ENCODE measurements around the gene CDCA4.
A peak's percentile ranks its signal among the peaks of the same experiment; 100 is the strongest.

CDCA4 gene

DNA sequence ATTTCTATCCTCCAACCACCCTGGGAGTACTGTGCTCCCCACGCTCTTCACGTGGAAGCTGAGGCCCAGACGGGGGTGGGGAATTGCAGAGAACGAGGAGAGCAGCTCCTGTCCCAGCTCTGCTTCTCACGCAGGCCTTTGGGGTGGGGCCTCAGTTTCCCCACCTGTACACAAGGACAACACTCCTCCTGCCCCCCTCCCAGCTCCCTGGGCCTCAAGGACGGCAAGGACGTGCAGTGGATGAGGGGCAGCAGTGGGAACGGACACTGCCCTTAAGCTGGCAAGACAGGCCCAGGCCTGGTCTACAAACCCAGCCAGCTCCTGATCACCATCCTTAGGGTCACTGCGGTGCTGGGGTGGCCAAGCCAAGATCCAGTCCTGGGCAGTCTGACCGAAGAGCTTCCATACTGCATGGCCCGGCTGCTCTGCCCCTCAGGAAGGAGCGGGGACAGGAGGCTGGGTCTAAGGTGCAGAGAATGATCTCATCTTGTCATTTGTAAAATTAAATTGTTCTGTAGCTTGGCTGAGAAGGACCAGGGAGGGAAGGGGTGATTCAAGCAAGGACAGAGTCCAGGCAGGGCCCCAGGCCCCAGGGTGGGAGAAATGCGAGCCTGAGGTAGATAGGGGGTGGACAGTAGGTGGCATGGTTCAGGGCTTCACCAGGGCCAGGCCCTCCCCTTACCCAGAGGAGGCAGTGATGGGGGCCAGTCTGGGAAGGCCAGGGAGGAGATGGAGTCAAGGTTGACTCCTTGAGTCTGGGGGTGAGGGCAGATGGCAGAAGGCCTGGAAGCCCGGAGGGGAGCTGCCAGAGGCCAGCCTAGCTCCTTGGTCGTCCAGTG, 36.6 kb downstream of the CDCA4 start:
- DNase-seq, result no peak

DNA sequence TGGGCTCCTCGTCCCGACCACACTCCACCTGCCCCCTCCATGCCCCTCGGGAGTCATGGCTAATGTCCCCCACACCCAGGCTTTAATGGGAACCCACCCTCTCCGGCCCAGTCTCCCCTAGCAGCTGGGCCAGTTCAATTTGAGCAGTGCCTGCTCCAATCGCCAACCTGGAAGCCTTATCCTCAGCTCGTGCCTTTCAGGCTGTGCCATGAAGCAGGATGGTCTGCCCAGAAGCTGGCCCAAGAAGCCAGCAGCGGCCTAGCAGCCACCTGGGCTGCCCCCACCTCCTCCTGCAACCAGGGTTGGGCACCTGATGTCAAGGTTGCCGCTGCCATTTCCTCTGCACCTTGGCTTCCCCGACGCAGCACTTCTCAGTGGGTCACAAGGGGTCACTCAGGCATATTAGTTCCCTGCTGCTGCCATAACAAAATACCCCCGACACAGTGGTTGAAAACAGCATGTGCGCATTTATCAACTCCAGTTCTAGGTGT, 37.6 kb downstream of the CDCA4 start:
- DNase-seq, result no peak

DNA sequence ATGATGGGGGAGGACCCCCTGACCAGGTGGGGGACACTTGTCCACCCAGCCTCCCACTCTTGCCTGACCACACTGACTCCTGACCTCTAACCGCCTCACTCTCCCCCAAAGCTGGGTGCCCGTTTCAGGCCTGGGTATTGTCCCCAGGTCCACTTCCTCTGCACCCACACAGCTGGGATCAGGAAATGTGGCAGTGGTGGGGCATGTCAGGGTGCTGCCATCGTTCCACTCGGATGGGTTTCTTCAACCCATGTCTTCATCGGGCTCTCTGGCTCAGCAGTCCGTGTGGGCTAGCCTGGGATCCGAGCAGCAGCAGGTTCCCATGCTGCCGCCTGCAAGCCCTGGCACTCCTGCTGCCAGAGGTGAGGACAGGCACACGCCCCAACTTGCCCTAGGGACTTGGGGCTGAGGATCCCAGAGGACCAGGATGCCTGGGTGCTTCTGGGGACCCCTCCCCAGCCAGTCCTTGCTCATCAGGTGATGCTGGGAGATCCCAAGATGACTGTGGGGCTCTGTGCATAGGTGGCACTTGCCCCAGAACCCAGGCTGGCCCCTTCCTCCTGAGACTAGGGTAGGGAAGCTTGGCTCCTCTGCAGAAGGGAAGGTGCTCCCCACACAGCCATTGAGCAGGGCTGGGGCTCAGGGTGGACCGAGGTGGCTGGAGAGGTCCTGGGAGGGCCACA, 38.2 kb downstream of the CDCA4 start:
- no peak for DNase-seq

DNA sequence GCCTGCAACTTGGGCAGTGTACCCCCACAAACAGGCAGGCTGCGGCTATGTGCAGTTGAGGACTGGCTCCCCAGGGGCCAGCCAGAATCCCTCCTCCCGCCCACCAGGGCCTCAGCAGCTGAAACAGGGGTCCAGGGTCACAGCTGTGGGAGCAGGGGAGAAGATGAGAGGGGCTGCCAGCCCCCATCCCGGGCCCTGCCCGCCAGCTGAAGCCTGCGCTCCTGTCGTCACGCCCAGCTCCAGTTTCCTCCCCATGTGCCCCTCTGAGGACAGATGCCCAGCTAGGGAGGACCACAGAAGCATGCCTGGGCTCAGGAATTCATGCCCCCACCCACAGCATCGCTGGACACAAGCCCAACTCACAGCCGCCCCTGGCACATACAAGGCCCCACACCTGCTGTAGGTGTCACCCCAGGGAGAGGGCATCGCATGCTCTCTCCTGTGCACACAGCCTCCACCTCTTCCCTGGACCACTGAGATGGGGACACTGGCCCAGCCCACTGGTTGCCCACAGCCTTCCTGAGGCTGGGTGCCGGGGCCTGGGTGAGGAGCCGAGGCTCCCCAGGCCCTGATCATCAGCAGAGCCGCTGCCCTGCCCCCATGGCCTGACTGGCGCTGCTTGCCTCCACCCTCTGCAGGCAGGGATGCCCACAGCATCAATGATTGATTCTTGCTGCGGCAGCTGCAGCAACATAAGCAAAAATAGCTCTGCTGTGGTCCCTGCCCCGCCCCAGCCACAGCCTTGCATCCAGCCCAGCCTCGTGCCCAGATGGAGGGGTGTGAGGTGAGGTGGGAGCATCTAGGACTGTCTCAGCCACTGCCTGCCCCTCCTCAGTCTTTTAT, 39.0 kb downstream of the CDCA4 start:
- DNase-seq, result no peak

DNA sequence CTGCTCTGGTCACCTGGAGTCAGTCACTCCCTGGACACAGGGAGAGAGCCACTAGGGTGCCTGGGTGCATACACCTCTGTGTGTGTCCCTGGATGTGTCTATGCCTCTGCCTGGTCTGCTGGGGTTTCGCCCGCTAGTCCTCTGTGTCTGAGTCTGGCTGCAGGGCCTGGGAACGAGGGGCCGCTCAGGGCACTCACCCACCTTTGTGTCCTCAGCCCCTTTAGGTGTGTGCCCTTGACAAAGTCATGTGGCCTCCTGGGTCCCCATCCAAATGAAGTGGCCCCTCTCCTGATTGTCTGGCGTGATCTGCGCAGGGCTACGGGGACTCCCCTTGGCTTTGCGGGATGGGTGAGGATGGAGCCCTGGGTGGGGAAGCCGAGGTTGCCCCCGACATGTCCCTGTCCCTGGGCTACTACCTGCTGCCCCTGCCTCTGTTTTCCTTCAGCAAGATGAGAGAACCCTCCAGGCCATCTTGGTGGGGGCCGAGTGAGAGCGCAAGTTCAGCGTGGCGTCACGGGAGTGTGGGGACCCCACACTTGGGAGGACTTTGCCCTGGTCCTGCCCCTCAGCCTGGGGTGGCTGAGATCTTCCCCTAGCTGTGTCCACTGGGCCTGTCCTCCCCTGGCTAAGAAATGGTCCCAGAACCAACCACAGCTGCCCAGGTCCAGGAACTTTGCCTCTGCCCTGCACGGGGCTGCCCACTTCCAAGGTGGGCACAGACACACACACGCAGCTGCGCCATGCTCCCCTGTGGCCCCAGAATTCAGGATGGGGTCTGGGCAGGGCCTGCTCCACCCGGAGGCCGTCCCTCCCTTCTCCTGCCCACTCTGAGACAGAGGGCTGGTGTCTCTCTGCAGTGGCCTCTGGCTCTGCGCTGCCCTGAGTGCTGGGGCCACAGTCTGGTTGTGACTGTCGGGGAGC, 40.0 kb downstream of the CDCA4 start:
- DNase-seq, result no peak

DNA sequence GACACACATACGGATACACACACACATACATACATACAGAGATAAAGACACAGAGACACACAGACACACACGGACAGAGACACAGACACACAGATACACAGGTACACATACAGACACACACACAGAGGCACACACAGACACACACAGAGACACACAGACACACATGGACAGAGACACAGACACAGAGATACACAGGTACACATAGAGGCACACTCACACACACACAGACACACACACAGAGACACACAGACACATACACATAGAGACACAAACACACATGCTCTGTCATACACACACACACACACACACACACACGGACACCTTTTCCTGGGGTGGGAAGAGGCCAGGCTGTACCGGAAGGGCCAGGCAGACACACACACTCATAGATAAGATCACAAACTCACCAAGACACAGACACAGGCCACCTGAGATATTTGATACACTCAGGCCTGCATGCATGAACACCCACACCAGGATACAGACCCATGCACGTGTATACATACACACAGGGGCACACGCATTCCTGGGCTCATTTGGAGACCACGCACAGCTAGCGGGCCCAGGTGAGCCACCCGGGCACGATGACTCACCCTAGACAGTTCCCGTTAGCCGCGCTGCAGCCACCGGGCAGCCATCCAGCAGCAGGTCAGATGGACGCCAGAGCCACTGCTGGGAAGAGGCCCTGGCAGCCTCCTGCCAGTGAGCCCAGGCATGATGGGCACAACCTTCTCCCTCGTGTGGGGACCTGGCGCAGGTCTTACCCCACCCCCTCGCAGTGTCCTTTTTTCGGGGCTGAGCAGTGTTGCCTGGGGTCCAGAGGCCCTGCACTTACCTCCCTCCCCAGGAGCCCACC, 40.9 kb downstream of the CDCA4 start:
- no peak for DNase-seq

DNA sequence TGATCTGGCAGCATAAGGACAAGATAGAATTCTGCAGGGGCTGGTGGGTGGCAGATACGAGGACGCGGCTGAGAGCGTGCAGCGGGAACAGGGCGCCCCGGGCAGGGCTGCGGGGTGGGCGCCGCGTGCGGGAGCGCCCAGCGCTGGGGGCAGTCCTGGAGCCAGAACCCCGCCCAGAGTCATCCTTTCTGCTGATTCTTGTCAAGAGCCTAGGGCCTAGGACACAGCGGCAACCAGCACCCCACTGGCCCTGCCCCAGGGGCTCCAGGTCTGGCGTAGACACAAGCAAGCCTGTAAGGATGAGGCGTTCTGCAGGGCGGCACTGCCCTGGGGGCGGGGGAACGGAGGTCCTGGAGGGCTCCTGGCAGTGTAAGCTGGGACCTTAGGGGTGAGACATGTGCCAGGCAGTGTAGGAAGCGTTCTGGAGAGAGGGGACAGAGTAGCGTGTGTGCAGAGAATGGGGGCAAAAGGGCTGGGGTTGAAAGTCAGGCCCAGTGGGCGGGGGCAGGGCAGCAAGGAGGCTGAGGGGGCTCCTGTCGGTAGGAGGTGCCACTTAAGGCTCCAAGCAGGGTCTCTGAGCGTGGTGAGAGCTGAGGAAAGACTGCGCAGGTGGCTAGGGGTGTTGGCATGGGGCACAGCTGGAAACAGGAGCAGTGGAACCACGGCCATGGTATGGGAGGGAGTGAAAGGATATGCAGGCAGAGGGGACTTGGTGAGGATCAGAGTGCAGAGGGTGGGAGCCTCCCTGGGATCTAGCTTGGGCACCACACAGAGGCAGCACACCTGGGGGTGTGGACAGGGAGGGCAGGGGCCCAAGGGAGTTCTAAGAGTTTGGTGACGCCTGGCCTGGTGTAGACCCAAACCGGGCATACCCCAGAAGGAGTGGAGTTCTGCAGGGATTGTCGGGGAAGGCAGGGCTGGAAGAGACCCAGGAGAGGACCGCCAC, 41.9 kb downstream of the CDCA4 start:
- DNase-seq, result no peak

DNA sequence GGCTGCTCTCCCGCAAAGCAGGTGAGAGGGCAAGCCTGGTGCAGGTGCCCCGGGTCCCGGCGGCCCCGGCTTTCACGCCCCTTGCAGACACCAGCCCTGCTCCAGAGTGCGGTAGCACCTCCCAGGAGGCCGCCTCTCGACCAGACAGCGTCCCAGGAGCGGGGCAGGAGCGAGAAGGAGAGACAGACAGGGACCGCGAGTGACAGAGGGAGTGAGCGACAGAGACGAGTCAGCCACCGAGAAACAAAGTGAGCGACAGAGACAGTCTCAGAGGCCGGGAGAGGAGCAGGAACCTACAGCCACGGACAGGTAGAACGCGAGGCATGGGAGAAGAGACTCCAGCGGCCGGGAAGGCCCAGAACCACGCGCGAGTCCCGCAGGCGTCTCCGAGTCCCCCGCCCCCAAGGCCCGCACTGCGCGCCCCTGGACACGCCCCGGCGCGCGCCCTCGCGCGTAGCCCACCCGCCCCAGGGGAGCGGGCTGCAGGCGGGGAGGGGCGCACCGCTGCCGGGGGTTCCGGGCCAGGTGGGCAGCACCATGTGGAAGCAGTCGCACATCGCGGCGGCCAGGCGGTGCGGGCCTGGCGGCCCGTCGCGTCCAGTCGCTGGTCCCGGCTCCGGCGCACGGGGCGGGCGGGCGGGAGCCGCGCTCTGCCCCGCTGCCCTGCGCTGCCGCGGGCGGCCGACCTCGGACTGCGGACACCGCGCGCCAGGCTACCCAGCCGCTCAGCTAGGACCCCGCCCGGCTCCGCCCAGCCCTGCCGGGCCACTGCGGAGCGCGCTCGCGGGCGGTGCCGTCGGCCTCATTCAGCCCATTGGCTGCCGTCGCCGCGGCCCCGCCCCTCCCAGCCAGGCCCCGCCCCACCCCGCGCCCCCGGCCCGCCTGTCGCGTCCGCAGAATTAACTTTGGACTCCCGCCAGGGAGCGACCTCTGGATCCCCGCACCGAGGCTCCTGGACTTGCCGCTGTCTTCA, 42.9 kb downstream of the CDCA4 start, which contains the start of gene AHNAK2:
Gene AHNAK2 (minus strand): TSS at position 694 of the 973 bp plus-strand sequence. CDS start 137 bp downstream, at position 557.
- peak; percentile 55 for DNase-seq

DNA sequence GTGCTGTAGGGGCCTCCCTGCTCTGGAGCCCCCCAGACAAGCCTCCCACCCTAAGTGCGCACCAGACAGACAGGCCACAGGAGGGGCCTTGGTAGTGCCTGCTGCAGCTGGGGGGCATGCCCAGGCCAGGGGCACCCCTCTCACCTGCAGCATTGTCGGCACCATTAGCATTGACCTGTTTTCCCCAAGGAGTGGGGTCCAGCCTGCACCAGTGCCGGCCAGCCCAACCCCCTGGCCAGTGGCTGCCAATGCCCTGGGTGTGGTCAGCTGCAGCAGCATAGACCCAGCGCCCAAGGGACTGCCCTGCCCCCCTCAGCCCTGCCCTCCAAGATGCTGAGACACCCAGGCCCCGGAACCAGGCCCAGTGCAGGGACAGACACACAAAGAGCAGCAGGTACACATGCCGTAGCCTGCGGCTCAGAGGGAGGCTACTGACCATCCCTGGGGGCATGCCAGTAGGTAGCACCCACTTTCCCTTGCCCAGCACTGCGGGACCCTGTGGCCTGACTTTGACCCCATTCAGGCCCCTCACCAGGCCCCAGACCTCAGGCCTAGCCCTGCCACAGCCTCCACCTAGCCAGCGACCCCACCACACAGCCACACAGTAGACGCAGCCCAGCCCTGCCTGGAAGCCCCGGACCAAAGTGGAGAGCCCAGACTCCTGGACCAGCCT, 43.7 kb downstream of the CDCA4 start:
- DNase-seq, result no peak

DNA sequence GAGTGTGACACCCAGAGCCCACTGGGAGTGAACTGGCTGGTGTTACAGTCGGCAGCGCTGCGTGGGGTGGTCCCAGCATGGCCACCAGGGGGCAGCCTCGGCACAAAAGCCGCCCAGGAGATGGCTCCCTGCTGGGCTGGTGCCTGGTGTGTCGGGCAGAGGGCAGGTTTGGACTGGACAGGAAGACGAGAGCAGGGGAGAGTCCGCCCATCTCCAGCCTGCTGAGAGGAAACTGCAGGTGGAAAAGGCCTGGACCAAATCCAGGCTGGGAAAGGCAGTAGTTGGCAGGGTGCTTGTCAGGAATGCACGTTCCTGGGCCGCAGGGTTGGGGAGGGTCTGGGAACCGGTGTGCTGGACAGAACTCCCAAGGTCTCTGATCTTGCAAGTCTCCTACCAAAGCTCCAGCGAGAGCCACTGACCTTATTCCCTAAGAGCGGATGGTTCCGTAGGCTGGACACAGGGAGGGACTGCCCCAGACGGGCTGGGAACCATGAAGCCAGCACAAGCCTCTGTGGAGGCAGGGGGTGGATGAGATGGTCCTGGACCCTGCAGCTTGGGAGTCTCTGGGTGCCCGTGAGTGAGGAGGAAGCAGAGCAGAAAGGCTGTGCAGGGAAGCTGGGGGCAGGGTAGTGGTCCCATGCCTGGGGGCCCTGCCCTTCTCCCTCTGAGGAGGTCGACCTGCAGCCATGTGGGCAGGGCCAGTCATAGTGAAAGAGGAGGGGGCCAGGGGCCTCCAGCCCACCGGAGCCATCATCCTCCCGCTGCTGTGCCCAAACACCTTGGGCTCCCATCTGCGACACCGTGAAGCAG, 44.5 kb downstream of the CDCA4 start:
- DNase-seq, result peak; percentile 89

DNA sequence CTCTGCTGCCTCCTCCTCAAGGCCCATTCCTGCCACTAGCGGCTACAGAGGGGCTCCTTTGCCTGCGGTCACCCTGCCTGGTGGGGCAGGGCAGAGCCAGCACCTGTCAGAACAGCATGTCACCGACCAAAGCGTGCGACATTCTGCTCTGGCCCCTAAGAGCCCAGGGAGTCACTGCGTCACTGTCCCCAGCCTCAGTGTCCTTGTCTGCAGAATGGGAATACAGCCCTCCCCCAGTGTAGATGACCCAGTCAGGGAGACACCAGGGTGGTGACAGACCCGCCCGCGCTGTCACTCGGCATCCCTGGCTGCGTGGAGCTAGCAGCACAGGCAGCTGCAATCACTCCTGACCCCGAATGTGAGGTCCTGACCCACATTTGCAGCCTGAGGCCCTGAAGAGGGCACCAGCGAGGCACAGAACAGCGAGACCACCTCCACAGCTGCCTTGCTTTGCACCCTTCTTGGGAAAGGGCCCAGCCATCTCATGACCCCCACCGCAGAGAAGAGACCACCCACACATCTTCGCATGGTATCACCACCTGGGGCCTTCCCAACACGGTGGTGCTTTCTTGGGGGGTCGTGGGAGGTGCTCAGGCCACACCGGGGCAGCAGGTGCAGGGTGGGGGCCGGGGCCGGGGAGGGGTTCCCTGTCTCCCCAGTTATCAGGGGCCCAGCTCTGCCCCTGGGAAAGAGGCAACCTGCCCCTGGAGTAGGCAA, 45.2 kb downstream of the CDCA4 start:
- no peak for DNase-seq

DNA sequence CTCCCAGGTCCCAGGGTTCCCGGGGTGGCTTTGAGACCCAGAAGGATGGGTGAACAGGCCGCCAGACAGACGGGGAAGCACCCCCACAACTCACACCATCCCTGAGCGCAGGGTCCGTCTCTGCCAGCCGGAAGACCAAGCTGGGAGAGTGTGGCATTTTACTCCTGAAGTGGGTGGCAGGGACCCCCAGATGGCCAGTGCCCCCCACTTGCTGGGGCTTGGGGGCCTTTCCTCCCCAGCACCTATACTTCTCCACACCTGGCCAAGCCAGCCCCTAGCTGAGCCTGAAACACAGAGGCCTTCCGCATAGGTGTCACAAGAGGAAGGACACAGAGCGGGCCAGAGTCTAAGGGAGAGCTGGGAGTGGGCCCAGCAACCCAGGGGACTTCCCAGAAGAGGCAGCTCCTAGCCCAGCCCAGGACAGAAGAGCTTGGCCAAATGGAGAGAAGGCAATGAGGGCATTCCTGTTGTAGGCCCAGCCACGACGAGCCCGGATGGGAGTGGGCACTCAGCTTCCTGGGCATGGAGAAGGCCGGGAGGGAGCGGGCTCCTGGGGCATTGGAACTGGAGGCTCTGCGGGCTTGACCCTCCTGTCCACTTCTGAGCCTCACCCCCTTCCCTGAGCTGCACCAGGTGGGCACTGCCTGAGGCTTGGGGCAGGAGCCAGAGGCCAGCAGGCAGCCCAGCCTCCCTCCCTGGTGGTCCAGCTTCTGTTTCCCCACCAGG, 46.1 kb downstream of the CDCA4 start:
- DNase-seq, result no peak

DNA sequence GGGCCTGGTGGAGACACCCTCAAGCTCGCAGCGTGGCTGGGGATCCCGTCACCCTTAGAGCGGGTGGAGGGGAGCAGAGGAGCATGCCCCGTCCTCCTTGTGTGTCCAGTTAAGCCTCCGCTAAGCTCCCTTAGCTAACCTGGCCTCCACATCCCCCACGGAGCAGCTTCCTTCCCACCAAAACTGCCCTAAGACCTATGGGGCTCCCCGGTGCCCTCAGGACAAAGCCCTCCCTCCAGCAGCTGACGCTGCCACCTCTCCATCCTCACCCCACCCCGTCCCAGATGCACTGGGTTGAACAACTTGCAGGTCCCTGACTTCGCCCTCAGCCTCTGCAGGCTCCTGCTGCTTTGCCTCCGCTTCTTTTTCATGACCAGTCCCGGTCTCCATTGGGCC, 46.7 kb downstream of the CDCA4 start:
- DNase-seq, result no peak

DNA sequence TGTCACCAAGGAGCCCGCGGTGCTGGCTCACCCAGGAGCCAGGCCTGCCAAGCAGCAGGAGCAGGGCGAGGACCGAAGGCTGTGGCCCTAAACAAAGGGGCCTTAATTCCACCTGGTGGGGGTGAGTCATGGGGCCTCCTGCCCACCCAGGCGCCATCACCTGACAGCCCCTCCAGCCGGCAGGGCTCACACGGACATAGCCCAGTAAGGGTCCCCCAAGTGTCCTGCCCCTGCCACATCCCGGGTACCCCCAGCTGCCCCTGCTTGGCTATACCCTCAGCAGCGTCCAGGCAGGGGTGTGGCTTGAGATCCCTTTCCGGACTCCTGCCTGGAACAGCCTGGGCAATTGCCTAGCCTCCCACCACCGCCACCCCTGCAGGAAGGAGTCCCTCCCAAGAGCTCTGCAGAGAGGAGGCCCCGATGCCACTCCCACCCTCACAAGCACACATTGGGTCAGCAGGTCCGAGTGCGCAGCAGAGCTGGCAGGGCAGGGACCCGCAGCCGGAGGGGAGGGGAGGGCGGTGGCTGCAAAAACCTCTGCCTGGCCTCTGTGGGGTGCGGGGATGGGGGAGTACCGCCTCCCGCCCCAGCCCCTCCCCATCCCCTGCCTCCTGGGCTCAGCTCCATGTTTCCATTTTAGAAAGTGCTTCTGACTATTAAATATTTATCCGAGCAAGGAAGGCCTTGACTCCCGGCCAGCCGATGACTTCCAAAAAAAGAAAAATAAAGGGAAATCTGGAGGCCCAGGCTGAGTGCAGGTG, 47.3 kb downstream of the CDCA4 start:
- no peak for DNase-seq

DNA sequence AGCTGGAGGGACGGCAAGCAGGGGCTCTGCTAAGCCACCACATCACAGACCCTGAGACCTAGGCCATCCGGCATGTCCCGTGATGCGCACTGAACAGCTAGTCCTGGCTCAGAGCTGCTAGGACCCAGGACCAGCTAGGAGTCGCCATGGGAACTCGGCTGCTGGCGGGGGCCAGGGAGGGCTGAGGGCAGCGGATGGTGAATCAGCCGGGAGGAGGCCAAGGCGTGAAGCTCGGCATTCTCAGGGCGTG, 47.8 kb downstream of the CDCA4 start:
- no peak for DNase-seq
